ENCODE data around the gene FCRL3.

Gene FCRL3

DNA sequence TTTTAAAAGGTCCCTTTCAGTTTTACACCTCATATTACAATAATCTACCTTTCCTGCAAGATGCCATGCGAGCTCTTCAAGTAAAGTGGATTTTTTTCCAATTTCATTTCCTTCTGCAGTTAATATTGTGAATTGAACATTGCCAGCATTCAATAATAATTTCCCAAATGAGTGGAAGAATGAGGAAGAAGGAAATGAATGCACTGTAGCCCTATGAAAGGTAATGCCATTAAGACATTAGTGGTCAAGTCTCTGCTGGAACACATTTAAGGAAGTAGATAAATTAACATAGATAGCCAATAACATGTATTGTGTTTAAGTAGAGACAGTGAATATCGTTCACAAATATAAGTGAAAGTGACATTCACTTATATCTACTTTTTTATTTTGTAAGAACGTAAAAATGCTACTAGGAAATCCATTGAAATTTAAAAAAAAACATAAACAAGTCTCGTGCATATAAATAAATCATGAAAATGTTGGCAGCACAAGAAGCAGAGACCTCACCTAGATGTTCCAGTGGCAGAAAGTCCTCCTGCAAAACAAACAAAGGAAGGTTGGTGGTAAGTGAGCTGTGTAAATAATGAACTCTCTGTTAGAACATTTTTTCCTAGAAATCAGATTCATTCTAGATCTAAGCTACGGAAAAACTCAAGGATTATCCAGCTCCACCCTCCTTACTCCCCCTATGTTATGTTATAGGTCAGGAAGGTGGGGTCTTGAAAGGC lies 17.7 kb downstream of the FCRL3 start:
- TF ChIP-seq, protein P1, sequence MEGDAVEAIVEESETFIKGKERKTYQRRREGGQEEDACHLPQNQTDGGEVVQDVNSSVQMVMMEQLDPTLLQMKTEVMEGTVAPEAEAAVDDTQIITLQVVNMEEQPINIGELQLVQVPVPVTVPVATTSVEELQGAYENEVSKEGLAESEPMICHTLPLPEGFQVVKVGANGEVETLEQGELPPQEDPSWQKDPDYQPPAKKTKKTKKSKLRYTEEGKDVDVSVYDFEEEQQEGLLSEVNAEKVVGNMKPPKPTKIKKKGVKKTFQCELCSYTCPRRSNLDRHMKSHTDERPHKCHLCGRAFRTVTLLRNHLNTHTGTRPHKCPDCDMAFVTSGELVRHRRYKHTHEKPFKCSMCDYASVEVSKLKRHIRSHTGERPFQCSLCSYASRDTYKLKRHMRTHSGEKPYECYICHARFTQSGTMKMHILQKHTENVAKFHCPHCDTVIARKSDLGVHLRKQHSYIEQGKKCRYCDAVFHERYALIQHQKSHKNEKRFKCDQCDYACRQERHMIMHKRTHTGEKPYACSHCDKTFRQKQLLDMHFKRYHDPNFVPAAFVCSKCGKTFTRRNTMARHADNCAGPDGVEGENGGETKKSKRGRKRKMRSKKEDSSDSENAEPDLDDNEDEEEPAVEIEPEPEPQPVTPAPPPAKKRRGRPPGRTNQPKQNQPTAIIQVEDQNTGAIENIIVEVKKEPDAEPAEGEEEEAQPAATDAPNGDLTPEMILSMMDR (IDR thresholded peaks at IDR 0.05; ENCODE audit: low read depth, low read length, missing control alignments): no peak
- no peak for DNase-seq (ENCODE audit: low read depth)
- no peak overlapping the region for H3K4me3 ChIP-seq (ENCODE audit: low read depth, low read length)

DNA sequence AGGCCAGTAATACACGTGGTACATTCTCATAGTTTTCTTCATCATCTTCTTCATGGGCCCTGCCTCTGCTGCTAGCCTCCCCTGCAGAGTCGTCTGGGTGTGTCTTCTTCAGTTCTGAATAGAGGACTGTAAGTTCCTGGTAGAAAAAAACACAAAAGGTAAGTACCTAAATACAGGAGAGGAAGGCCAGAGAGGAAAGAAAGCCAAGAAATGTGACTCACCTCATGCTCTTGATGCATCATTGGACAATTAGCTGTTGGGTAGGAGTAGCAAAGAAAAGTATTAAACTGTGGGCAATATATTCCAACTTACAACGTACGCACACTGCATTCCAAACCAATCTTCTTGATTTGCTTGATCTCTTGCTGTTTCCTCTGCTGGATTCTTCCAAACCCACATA lies 21.8 kb downstream of the FCRL3 start:
- TF ChIP-seq, protein P1 (IDR thresholded peaks at IDR 0.05; ENCODE audit: low read depth, low read length, missing control alignments): no peak
- no peak overlapping the region for H3K4me3 ChIP-seq (ENCODE audit: low read depth, low read length)
- no peak for DNase-seq (ENCODE audit: low read depth)

DNA sequence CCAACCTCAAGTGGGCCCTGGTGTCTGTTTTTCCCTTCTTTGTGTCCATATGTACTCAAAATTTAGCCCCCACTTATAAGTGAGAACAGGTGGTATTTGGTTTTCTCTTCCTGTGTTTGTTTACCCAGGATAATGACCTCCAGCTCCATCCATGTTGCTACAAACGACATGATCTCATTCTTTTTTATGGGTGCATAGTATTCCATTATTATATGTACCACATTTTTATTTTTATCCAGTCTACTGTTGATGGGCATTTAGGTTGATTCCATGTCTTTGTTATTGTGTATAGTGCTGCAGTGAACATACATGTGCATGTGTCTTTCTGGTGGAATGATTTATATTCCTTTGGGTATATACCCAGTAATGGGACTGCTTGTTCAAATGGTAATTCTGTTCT lies 27.6 kb downstream of the FCRL3 start:
- no peak for DNase-seq (ENCODE audit: low read depth)
- TF ChIP-seq, protein P1 (IDR thresholded peaks at IDR 0.05; ENCODE audit: low read depth, low read length, missing control alignments): no peak
- H3K4me3 ChIP-seq (ENCODE audit: low read depth, low read length): no peak overlapping the region

DNA sequence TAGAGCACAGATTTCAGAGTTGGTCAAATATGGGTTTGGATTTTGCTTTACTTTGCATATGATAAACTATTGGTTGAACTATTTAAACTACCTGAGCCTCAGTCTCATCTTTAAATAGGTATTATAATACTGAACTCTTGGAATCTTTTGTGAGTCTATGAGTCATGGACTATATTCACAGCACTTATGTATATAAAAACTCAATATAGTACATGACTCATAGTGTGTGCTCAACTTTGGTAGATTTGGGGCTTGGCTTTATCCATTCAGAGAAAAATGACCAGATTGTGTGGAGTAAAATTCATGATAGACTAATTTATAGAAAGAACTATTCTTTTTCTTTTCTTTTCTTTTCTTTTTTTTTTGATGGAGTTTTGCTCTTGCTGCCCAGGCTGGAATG lies 28.7 kb downstream of the FCRL3 start:
- TF ChIP-seq, protein P1 (IDR thresholded peaks at IDR 0.05; ENCODE audit: low read depth, low read length, missing control alignments): no peak
- H3K4me3 ChIP-seq (ENCODE audit: low read depth, low read length): no peak overlapping the region
- DNase-seq (ENCODE audit: low read depth): no peak

DNA sequence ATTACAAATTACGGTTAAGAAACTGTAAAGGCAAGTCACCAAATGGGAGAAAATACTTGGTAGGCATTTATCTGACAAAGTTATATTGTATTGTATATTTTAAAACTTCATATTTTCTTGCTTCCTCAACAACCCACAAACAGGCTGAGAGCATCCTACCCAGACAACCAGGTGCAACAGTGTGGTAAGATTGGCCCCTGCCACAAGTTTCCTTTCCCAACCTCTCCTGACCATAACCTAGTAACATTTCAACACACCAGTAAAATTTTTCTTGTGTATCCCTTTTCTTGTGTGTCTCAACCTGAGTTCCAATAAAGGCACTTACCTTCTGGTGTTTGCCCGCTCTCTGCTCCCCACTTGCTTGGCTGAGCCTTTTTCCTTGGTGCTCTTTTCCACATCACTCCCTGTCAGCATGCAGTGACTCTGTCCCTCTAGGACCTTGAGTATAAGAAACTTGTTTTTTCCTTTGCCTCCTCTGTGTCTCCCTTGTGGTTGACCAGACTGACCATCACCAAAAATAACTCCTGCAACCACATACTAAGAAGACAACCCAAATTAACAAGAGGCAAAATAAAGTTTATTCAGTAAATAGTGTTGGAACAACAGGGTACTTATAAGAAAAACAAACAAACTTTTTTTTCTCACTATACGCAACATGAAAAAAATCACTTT lies 40.9 kb downstream of the FCRL3 start:
- no peak overlapping the region for H3K4me3 ChIP-seq (ENCODE audit: low read depth, low read length)
- DNase-seq (ENCODE audit: low read depth): no peak
- TF ChIP-seq, protein P1 (IDR thresholded peaks at IDR 0.05; ENCODE audit: low read depth, low read length, missing control alignments): no peak

DNA sequence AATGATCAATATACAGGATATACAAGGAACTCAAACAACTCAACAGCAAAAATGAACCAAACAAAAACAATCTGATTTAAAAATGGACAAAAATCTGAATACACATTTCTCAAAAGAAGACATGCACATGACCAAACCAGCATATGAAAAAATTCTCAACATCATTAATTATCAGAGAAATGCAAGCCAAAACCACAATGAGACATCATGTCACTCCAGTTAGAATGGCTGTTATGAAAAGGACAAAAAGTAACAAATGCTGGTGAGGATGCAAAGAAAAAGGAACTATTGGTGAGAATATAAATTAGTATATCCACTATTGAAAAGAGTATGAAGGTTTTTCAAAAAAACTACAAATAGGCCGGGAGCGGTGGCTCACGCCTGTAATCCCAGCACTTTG lies 42.0 kb downstream of the FCRL3 start:
- H3K4me3 ChIP-seq (ENCODE audit: low read depth, low read length): no peak overlapping the region
- TF ChIP-seq, protein P1 (IDR thresholded peaks at IDR 0.05; ENCODE audit: low read depth, low read length, missing control alignments): no peak
- no peak for DNase-seq (ENCODE audit: low read depth)

DNA sequence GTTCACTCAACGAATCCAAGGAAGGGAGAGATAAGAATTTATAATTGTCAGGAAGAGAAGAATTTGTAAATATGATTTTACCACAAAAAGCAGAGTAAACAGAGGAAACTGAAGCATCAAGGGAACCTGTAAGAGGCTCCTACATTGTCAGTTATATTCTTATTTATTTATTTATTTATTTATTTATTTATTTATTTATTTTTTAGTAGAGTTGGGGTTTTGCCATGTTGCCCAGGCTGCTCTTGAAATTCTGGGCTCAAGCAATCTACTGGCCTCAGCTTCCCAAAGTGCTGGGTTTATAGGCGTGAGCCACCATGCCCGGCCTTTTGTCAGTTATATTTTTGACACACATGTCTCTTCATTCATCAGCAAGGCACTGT lies 47.1 kb downstream of the FCRL3 start:
- TF ChIP-seq, protein P1 (IDR thresholded peaks at IDR 0.05; ENCODE audit: low read depth, low read length, missing control alignments): no peak

More for the DNA sequence above, 47.1 kb downstream of the FCRL3 start:
- H3K4me3 ChIP-seq (ENCODE audit: low read depth, low read length): no peak overlapping the region
- no peak for DNase-seq (ENCODE audit: low read depth)
